ENCODE data around the gene SLC52A3. TPM values are rescaled to one million over a fixed set of nuclear protein-coding genes. Genes with fewer than 3 reads are reported as not detected.

The SLC52A3 gene
- total and polyA plus RNA-seq, 2 donors (not counting 3 experiments of a cell fraction or from before 2014, with no cell fraction given): not detected

GRCh38 chr20:753897-754635 is 14.2 kb downstream of the SLC52A3 start:
- no peaks in the 10 kb centered on the region for H3K79me2 ChIP-seq (ENCODE audit: control insufficient read depth, insufficient read depth, low read length)
- dilution Hi-C loops (cut with MboI; ENCODE audit: extremely low pct_ligation_motif_present, low sequenced_read_pairs): no loop called here
- TF ChIP-seq POLR2AphosphoS5 (IDR thresholded peaks at IDR 0.05; ENCODE audit: insufficient read depth, low read depth, low read length): no peak
- no peak for TF ChIP-seq JUN (IDR thresholded peaks at IDR 0.05; ENCODE audit: borderline replicate concordance, insufficient read depth, insufficient read length, low read depth)
- no peak for TF ChIP-seq EZH2 (IDR thresholded peaks at IDR 0.05; ENCODE audit: borderline replicate concordance, low read depth, low read length, severe bottlenecking)
- H4K20me1 ChIP-seq (replicated peaks; ENCODE audit: control insufficient read depth, extremely low read depth, insufficient read depth, low read length): no peaks in the 10 kb centered on the region
- H3K4me2 ChIP-seq (ENCODE audit: insufficient read depth, low read length): no peak overlapping the region
- no peak for FAIRE-seq
- BruUV-seq (replicated peaks): no TSS peak
- CTCF ChIA-PET: interaction anchor here (1.1 to 1.3 kb wide), 2 partner anchors 15 kb away, joined by 3 to 4 read pairs; no protein-coding TSS in a partner anchor
- POLR2A ChIA-PET: no interaction called here
- no peak overlapping the region for H3K9ac ChIP-seq (replicated peaks; ENCODE audit: extremely low read depth, insufficient read depth, low read length)
- no peak overlapping the region for H2AFZ ChIP-seq (ENCODE audit: low read depth, low read length)
- no peak for DNase-seq (ENCODE audit: low read depth, low spot score)
- no peaks in the 10 kb centered on the region for H3K9me1 ChIP-seq (replicated peaks; ENCODE audit: control insufficient read depth, extremely low read depth, insufficient read depth, low read length)
- H3K27me3 ChIP-seq (ENCODE audit: control insufficient read depth in 2 of 2, insufficient read depth in 2 of 2, low read length in 2 of 2): peaks cover 0 to 2% of the 10 kb centered on the region in 2 experiments
- H3K9me3 ChIP-seq (replicated peaks; ENCODE audit: control insufficient read depth, insufficient read depth, low read length): no peaks in the 10 kb centered on the region
- no peaks in the 10 kb centered on the region for H3K36me3 ChIP-seq (ENCODE audit: control insufficient read depth in 2 of 2, extremely low read depth in 1 of 2, insufficient read depth in 2 of 2, low read length in 2 of 2)
- no peak overlapping the region for H3K4me3 ChIP-seq (replicated peaks in 1 of 3; ENCODE audit: insufficient read depth in 1 of 3, low read depth in 1 of 3, low read length in 3 of 3)
- H3K27ac ChIP-seq (ENCODE audit: insufficient read depth, low read depth, low read length): no peak overlapping the region
- no peaks in the 10 kb centered on the region for H3K4me1 ChIP-seq (ENCODE audit: control insufficient read depth, extremely low read depth, insufficient read depth, low read length)
- intact Hi-C loops (cut with micrococcal nuclease): no loop called here

- intact Hi-C loops (cut with micrococcal nuclease) (no loop called here), dilution Hi-C loops (cut with MboI; ENCODE audit: extremely low pct_ligation_motif_present, low sequenced_read_pairs) (no loop called here)
- no peaks in the 10 kb centered on the region for H3K9me1 ChIP-seq (replicated peaks; ENCODE audit: control insufficient read depth, extremely low read depth, insufficient read depth, low read length)
- TF ChIP-seq POLR2AphosphoS5 (IDR thresholded peaks at IDR 0.05; ENCODE audit: insufficient read depth, low read depth, low read length) (no peak), MAX (IDR thresholded peaks at IDR 0.05; ENCODE audit: insufficient read depth, insufficient read length) (no peak), JUN (IDR thresholded peaks at IDR 0.05; ENCODE audit: borderline replicate concordance, insufficient read depth, insufficient read length, low read depth) (no peak), GATA2 (IDR thresholded peaks at IDR 0.05; ENCODE audit: insufficient read depth, insufficient read length, low read depth, low read length) (no peak)
- TF ChIP-seq, protein P1, sequence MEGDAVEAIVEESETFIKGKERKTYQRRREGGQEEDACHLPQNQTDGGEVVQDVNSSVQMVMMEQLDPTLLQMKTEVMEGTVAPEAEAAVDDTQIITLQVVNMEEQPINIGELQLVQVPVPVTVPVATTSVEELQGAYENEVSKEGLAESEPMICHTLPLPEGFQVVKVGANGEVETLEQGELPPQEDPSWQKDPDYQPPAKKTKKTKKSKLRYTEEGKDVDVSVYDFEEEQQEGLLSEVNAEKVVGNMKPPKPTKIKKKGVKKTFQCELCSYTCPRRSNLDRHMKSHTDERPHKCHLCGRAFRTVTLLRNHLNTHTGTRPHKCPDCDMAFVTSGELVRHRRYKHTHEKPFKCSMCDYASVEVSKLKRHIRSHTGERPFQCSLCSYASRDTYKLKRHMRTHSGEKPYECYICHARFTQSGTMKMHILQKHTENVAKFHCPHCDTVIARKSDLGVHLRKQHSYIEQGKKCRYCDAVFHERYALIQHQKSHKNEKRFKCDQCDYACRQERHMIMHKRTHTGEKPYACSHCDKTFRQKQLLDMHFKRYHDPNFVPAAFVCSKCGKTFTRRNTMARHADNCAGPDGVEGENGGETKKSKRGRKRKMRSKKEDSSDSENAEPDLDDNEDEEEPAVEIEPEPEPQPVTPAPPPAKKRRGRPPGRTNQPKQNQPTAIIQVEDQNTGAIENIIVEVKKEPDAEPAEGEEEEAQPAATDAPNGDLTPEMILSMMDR (IDR thresholded peaks at IDR 0.05; ENCODE audit: extremely low read depth in 1 of 2, insufficient read depth in 1 of 2, low read depth in 1 of 2, low read length in 2 of 2): no peak
- no peak overlapping the region for H3K27ac ChIP-seq (ENCODE audit: insufficient read depth, low read depth, low read length)
- peaks cover 0 to 2% of the 10 kb centered on the region in 2 experiments for H3K27me3 ChIP-seq (ENCODE audit: control insufficient read depth in 2 of 2, insufficient read depth in 2 of 2, low read length in 2 of 2)
- H3K36me3 ChIP-seq (ENCODE audit: control insufficient read depth in 2 of 2, extremely low read depth in 1 of 2, insufficient read depth in 2 of 2, low read length in 2 of 2): no peaks in the 10 kb centered on the region
- no TSS peak for BruUV-seq (replicated peaks)
- no peak overlapping the region for H3K9ac ChIP-seq (replicated peaks; ENCODE audit: extremely low read depth, insufficient read depth, low read length)
- no peaks in the 10 kb centered on the region for H3K9me3 ChIP-seq (replicated peaks; ENCODE audit: control insufficient read depth, insufficient read depth, low read length)
- no peak overlapping the region for H3K4me3 ChIP-seq (replicated peaks in 1 of 3; ENCODE audit: insufficient read depth in 1 of 3, low read depth in 1 of 3, low read length in 3 of 3)
- H4K20me1 ChIP-seq (replicated peaks; ENCODE audit: control insufficient read depth, extremely low read depth, insufficient read depth, low read length): no peaks in the 10 kb centered on the region
- no peak for FAIRE-seq
- ChIA-PET CTCF (interaction anchor here (0.7 to 1.1 kb wide), 2 partner anchors 14 to 1966 kb away, joined by 3 read pairs; no protein-coding TSS in a partner anchor), POLR2A (interaction anchor here (0.7 kb wide), 1 partner anchor 132 kb away, joined by 3 read pairs; no protein-coding TSS in a partner anchor)
- no peak overlapping the region for H3K4me2 ChIP-seq (ENCODE audit: insufficient read depth, low read length)
- no peaks in the 10 kb centered on the region for H3K79me2 ChIP-seq (ENCODE audit: control insufficient read depth, insufficient read depth, low read length)
- no peak for DNase-seq (ENCODE audit: low read depth, low spot score)
- no peak overlapping the region for H2AFZ ChIP-seq (ENCODE audit: low read depth, low read length)
- H3K4me1 ChIP-seq (ENCODE audit: control insufficient read depth, extremely low read depth, insufficient read depth, low read length): no peaks in the 10 kb centered on the region
These were observed 15.2 kb downstream of the SLC52A3 start for GRCh38 chr20:753136-753535.
